ENCODE measurements around the gene CCDC71.

- no peak for TF ChIP-seq GATA2 (IDR thresholded peaks at IDR 0.05; ENCODE audit: low read depth, low read length)
- TF ChIP-seq GATA3 (IDR thresholded peaks at IDR 0.05; ENCODE audit: low read depth, low read length), result no peak
Observed at GRCh38 chr3:49132437-49133225, 33.5 kb downstream of the CCDC71 start, which contains the start of gene LAMB2.
